OCI-LY3 (cell line): Measurements from ENCODE around the gene KRTAP12-1.

ENCODE experiments used
- EZH2phosphoT487 ChIP-seq: fragments of 200-600 bp; shearing (Covaris generic); IDR thresholded peaks from 2 replicates; pipeline ENCODE4 v1.6.1; 2018; ENCODE audit warnings: antibody characterized with exemption, mixed run types, low read depth
- TF ChIP-seq, protein P1 (sequence below): fragments of 200-600, 300-600 bp; sonication (generic); IDR thresholded peaks from 2 replicates; pipeline ENCODE4 v1.5.1; 2014; ENCODE audit warnings: antibody characterized with exemption, low read length, low read depth

DNA sequence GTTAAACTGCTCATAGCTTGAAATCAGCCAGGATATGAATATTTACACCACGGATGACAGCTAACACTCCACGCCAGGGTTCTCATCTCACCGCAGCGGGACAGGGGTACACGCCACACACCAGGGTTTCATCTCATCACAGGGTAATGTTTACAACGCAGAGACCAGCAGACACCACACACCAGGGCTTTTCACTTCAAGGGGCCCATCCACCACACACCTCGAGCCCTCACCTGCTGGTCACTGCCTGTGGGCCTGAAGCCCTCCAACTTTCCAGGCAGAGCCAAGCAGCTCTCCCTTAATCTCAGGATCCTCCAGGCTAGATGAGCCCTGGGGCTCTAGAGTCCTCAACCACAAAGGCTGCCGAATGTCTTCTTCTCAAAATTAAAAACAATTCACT is 13.7 kb upstream of the KRTAP12-1 start:
- TF ChIP-seq, protein P1, sequence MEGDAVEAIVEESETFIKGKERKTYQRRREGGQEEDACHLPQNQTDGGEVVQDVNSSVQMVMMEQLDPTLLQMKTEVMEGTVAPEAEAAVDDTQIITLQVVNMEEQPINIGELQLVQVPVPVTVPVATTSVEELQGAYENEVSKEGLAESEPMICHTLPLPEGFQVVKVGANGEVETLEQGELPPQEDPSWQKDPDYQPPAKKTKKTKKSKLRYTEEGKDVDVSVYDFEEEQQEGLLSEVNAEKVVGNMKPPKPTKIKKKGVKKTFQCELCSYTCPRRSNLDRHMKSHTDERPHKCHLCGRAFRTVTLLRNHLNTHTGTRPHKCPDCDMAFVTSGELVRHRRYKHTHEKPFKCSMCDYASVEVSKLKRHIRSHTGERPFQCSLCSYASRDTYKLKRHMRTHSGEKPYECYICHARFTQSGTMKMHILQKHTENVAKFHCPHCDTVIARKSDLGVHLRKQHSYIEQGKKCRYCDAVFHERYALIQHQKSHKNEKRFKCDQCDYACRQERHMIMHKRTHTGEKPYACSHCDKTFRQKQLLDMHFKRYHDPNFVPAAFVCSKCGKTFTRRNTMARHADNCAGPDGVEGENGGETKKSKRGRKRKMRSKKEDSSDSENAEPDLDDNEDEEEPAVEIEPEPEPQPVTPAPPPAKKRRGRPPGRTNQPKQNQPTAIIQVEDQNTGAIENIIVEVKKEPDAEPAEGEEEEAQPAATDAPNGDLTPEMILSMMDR = no peak
- no peak for TF ChIP-seq EZH2phosphoT487
